Measurements from ENCODE around the gene MAML2.
"Not testable (repeated sequence)": the region's sequence is repeated elsewhere in the genome, so short reads cannot be mapped to it uniquely, and the experiment has no call there.

Gene MAML2

GRCh38 chr11:96185220-96185768 lies 157.7 kb downstream of the MAML2 start:
- no peak for DNase-seq (ENCODE audit: low spot score)

GRCh38 chr11:96180937-96181336 lies 162.1 kb downstream of the MAML2 start:
- not testable (repeated sequence) for DNase-seq (ENCODE audit: low spot score)

- no peak for DNase-seq (ENCODE audit: low spot score)
These were observed 162.7 kb downstream of the MAML2 start for GRCh38 chr11:96180341-96180740.

- DNase-seq (ENCODE audit: low spot score), result no peak
These were observed 163.1 kb downstream of the MAML2 start for GRCh38 chr11:96179905-96180304.

GRCh38 chr11:96178887-96179279 lies 164.1 kb downstream of the MAML2 start:
- no peak for DNase-seq (ENCODE audit: low spot score)

GRCh38 chr11:96178049-96178886 lies 164.7 kb downstream of the MAML2 start:
- no peak for DNase-seq (ENCODE audit: low spot score)

GRCh38 chr11:96177146-96177545 lies 165.8 kb downstream of the MAML2 start:
- no peak for DNase-seq (ENCODE audit: low spot score)

- no peak for DNase-seq (ENCODE audit: low spot score)
These were observed 169.1 kb downstream of the MAML2 start for GRCh38 chr11:96173906-96174305.

GRCh38 chr11:96173422-96173821 lies 169.6 kb downstream of the MAML2 start:
- no peak for DNase-seq (ENCODE audit: low spot score)

- no peak for DNase-seq (ENCODE audit: low spot score)
These were observed 170.4 kb downstream of the MAML2 start for GRCh38 chr11:96172604-96173003.

GRCh38 chr11:96169250-96169649 lies 173.7 kb downstream of the MAML2 start:
- no peak for DNase-seq (ENCODE audit: low spot score)

GRCh38 chr11:96168623-96169022 lies 174.4 kb downstream of the MAML2 start:
- DNase-seq (ENCODE audit: low spot score), result peak; percentile 41

- DNase-seq (ENCODE audit: low spot score), result no peak
These were observed 175.2 kb downstream of the MAML2 start for GRCh38 chr11:96167787-96168186.

GRCh38 chr11:96167203-96167758 lies 175.7 kb downstream of the MAML2 start:
- no peak for DNase-seq (ENCODE audit: low spot score)

GRCh38 chr11:96162816-96163499 lies 180.0 kb downstream of the MAML2 start:
- DNase-seq (ENCODE audit: low spot score), result no peak

- no peak for DNase-seq (ENCODE audit: low spot score)
These were observed 181.5 kb downstream of the MAML2 start for GRCh38 chr11:96161307-96162089.

- DNase-seq (ENCODE audit: low spot score), result no peak
These were observed 182.2 kb downstream of the MAML2 start for GRCh38 chr11:96160732-96161306.

- no peak for DNase-seq (ENCODE audit: low spot score)
These were observed 183.0 kb downstream of the MAML2 start for GRCh38 chr11:96159968-96160367.

GRCh38 chr11:96158126-96158525 lies 184.9 kb downstream of the MAML2 start:
- DNase-seq (ENCODE audit: low spot score), result no peak

GRCh38 chr11:96157517-96157873 lies 185.5 kb downstream of the MAML2 start:
- no peak for DNase-seq (ENCODE audit: low spot score)

- no peak for DNase-seq (ENCODE audit: low spot score)
These were observed 186.6 kb downstream of the MAML2 start for GRCh38 chr11:96156379-96156722.

All from RKO (cell line).